Endodermal cell (in vitro differentiated cells): ENCODE measurements around the gene CALD1. TPM values are rescaled to one million over a fixed set of nuclear protein-coding genes. Genes with fewer than 3 reads are reported as not detected.

Experiments
- DNase-seq: peaks from one replicate; pipeline ENCODE4 v3.0.0-alpha.2; 2017
- H3K27ac ChIP-seq: 2 replicates; pipeline ENCODE4 v1.5.1; 2013; ENCODE audit warnings: mild to moderate bottlenecking, low read depth, low read length, moderate library complexity
- H3K27me3 ChIP-seq: 2 replicates; pipeline ENCODE4 v1.6.1; 2013; ENCODE audit warnings: mild to moderate bottlenecking, low read length, moderate library complexity; ENCODE audit not compliant: insufficient read depth, control insufficient read depth, poor library complexity, severe bottlenecking
- H3K36me3 ChIP-seq: 2 replicates; pipeline ENCODE4 v1.7.0; 2013; ENCODE audit warnings: mild to moderate bottlenecking, low read length, moderate library complexity; ENCODE audit not compliant: control insufficient read depth, insufficient read depth
- H3K4me1 ChIP-seq: one replicate; pipeline ENCODE4 v1.7.0; 2013; ENCODE audit warnings: low read length; ENCODE audit not compliant: control insufficient read depth, insufficient read depth
- H3K4me3 ChIP-seq: 2 replicates; pipeline ENCODE4 v1.5.1; 2013; ENCODE audit warnings: mild to moderate bottlenecking, low read length, moderate library complexity
- H3K9ac ChIP-seq: 2 replicates; pipeline ENCODE4 v1.6.1; 2013; ENCODE audit warnings: mild to moderate bottlenecking, low read length, moderate library complexity; ENCODE audit not compliant: poor library complexity, severe bottlenecking; ENCODE audit errors: extremely low read depth
- H3K9me3 ChIP-seq: 2 replicates; pipeline ENCODE4 v1.6.1; 2013; ENCODE audit warnings: mild to moderate bottlenecking, low read length, moderate library complexity; ENCODE audit not compliant: control insufficient read depth
- H3K27ac Mint-ChIP-seq: 2 replicates; pipeline ENCODE4 v1.8.0; 2020; ENCODE audit warnings: mixed read lengths
- H3K27me3 Mint-ChIP-seq: 2 replicates; pipeline ENCODE4 v1.8.0; 2021; ENCODE audit warnings: mild to moderate bottlenecking, mixed read lengths; ENCODE audit not compliant: insufficient read depth
- H3K36me3 Mint-ChIP-seq: 2 replicates; pipeline ENCODE4 v1.8.0; 2020; ENCODE audit warnings: low read depth, mixed read lengths
- H3K4me1 Mint-ChIP-seq: 2 replicates; pipeline ENCODE4 v1.8.0; 2020; ENCODE audit warnings: mixed read lengths
- H3K4me3 Mint-ChIP-seq: 2 replicates; pipeline ENCODE4 v1.8.0; 2020; ENCODE audit warnings: mild to moderate bottlenecking, moderate library complexity, mixed read lengths
- H3K9me3 Mint-ChIP-seq: 2 replicates; pipeline ENCODE4 v1.8.0; 2020; ENCODE audit warnings: mild to moderate bottlenecking, mixed read lengths
- whole genome bisulfite sequencing, 2 experiments: methylation state at CpG; one replicate each; pipeline versions ENCODE4 v1.1.5 to v1.1.7; 2013; ENCODE audit warnings: missing lambda C conversion rate in 2 of 2, mixed read lengths in 1 of 2; ENCODE audit not compliant: insufficient coverage in 1 of 2, insufficient read length in 1 of 2; 5-methylcytosine and 5-hydroxymethylcytosine counted together
- total RNA-seq, 2 donors: library from RNA; stranded (reverse); fragmentation: NEBNext Ultra II Directional in 1 of 2; extraction: Animal tissue kit (Norgen Biotek cat#: 25700) in 1 of 2; gene quantifications; 2 replicates in 1 of 2; 3 replicates in 1 of 2; pipeline ENCODE4 v1.2.1, GENCODE V29; 2021
- TF ChIP-seq, protein P1 (sequence below): fragments of 200-600 bp; sonication (generic); conservative IDR thresholded peaks from 2 replicates; pipeline ENCODE4 v1.5.0; 2021; ENCODE audit warnings: antibody characterized with exemption, mild to moderate bottlenecking

CALD1 gene
- total RNA-seq, 2 donors from 2014 or later, result 111 to 132 TPM

- no peak overlapping the region for H3K27ac ChIP-seq
- no peak for DNase-seq
- H3K9ac ChIP-seq, result no peak overlapping the region
- 40 to 61% methylated on average over 2 to 3 of the region's 3 CpGs for WGBS, 2 experiments
- H3K36me3 ChIP-seq, result peaks cover 43% of the 10 kb centered on the region
- peaks cover 35% of the 10 kb centered on the region for H3K4me1 Mint-ChIP-seq
- H3K9me3 Mint-ChIP-seq, result no peaks in the 10 kb centered on the region
- peaks cover 51% of the 10 kb centered on the region for H3K36me3 Mint-ChIP-seq
- no peak overlapping the region for H3K4me3 ChIP-seq
- peak overlapping the region; percentile 3 for H3K27ac Mint-ChIP-seq
- H3K4me3 Mint-ChIP-seq, result no peak overlapping the region
- H3K27me3 ChIP-seq, result no peaks in the 10 kb centered on the region
- H3K4me1 ChIP-seq, result peaks cover 13% of the 10 kb centered on the region
- H3K27me3 Mint-ChIP-seq, result no peaks in the 10 kb centered on the region
- TF ChIP-seq, protein P1, sequence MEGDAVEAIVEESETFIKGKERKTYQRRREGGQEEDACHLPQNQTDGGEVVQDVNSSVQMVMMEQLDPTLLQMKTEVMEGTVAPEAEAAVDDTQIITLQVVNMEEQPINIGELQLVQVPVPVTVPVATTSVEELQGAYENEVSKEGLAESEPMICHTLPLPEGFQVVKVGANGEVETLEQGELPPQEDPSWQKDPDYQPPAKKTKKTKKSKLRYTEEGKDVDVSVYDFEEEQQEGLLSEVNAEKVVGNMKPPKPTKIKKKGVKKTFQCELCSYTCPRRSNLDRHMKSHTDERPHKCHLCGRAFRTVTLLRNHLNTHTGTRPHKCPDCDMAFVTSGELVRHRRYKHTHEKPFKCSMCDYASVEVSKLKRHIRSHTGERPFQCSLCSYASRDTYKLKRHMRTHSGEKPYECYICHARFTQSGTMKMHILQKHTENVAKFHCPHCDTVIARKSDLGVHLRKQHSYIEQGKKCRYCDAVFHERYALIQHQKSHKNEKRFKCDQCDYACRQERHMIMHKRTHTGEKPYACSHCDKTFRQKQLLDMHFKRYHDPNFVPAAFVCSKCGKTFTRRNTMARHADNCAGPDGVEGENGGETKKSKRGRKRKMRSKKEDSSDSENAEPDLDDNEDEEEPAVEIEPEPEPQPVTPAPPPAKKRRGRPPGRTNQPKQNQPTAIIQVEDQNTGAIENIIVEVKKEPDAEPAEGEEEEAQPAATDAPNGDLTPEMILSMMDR, result no peak
- H3K9me3 ChIP-seq, result no peaks in the 10 kb centered on the region
These were observed 157.6 kb downstream of the CALD1 start for GRCh38 chr7:134936893-134937510.

- Histone ChIP-seq H3K9ac (no peak overlapping the region), H3K27me3 (no peaks in the 10 kb centered on the region), H3K4me1 (peaks cover 14% of the 10 kb centered on the region), H3K36me3 (peaks cover 32% of the 10 kb centered on the region), H3K4me3 (no peak overlapping the region), H3K27ac (no peak overlapping the region), H3K9me3 (no peaks in the 10 kb centered on the region)
- H3K4me1 Mint-ChIP-seq, result peaks cover 45% of the 10 kb centered on the region
- no peaks in the 10 kb centered on the region for H3K9me3 Mint-ChIP-seq
- WGBS, 2 experiments, result 91 to 92% methylated on average over 3 to 4 of the region's 4 CpGs
- no peak overlapping the region for H3K27ac Mint-ChIP-seq
- no peaks in the 10 kb centered on the region for H3K27me3 Mint-ChIP-seq
- TF ChIP-seq, protein P1, result no peak
- peaks cover 39% of the 10 kb centered on the region for H3K36me3 Mint-ChIP-seq
- H3K4me3 Mint-ChIP-seq, result no peak overlapping the region
- DNase-seq, result no peak
These were observed 158.7 kb downstream of the CALD1 start for GRCh38 chr7:134938141-134938540.

GRCh38 chr7:134939136-134939535 is 159.7 kb downstream of the CALD1 start:
- 89 to 96% methylated on average over 3 to 4 of the region's 4 CpGs for WGBS, 2 experiments
- H3K36me3 Mint-ChIP-seq, result peaks cover 31% of the 10 kb centered on the region
- Histone ChIP-seq H3K9ac (no peak overlapping the region), H3K9me3 (no peaks in the 10 kb centered on the region), H3K27me3 (no peaks in the 10 kb centered on the region), H3K4me1 (peaks cover 14% of the 10 kb centered on the region), H3K36me3 (peaks cover 25% of the 10 kb centered on the region), H3K4me3 (no peak overlapping the region), H3K27ac (no peak overlapping the region)
- H3K4me1 Mint-ChIP-seq, result peaks cover 47% of the 10 kb centered on the region
- H3K27me3 Mint-ChIP-seq, result no peaks in the 10 kb centered on the region
- TF ChIP-seq, protein P1, result no peak
- H3K9me3 Mint-ChIP-seq, result no peaks in the 10 kb centered on the region
- H3K4me3 Mint-ChIP-seq, result no peak overlapping the region
- no peak overlapping the region for H3K27ac Mint-ChIP-seq
- no peak for DNase-seq
